ENCODE data around the gene FASTKD2. TPM values are rescaled to one million over a fixed set of nuclear protein-coding genes. Genes with fewer than 3 reads are reported as not detected.

Gene FASTKD2
- total and polyA plus RNA-seq, 4 donors, result 21.0 to 58.8 (median 29.8) TPM

DNA sequence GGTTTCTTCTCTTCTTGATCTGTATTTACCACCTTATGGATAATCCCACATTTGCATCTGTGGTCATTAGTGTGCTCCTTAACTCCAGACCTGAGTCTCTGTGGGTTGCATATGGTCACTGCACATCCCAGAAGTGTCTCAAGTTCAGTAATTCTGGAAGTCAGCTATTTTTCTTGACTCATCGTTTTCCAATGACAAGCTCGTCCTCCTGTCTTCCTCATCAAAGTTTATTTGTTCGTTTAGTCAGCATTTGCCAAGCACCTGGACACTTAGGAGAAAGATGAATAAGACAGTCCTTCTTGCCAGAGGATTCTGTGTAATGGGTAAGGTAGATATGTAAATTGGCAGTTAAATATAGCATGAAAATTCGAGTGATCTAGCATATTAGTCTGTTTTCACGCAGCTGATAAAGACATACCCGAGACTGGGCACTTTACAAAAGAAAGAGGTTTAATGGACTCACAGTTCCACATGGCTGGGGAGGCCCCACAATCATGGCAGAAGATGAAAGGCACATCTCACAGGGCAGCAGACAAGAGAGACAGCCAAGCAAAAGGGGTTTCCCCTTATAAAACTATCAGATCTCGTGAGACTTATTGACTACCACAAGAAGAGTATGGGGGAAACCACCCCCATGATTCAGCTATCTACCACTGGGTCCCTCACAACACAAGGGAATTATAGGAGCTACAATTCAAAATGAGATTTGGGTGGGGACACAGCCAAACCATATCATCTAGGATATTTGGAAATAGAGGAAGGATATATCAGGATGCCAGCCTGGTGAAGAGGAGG lies 19.4 kb downstream of the FASTKD2 start:
- no peak overlapping the region for H3K27ac ChIP-seq (ENCODE audit: low read depth, low read length)
- H3K36me3 ChIP-seq (ENCODE audit: control insufficient read depth, insufficient read depth, low read length), result peaks cover 20% of the 10 kb centered on the region
- H3K27me3 ChIP-seq (ENCODE audit: control insufficient read depth, insufficient read depth, low read length), result no peaks in the 10 kb centered on the region
- peaks cover 4% of the 10 kb centered on the region for H3K9me3 ChIP-seq (ENCODE audit: control insufficient read depth, insufficient read depth, low read length)
- 96% methylated on average over 3 of the region's 7 CpGs for WGBS (ENCODE audit: insufficient coverage)
- no peaks in the 10 kb centered on the region for H3K4me1 ChIP-seq (ENCODE audit: control insufficient read depth, insufficient read depth, low read length)
- no peak overlapping the region for H3K4me3 ChIP-seq (ENCODE audit: low read depth, low read length)
- DNase-seq (ENCODE audit: low read depth in 4 of 6, low spot score in 6 of 6), result no peak

DNA sequence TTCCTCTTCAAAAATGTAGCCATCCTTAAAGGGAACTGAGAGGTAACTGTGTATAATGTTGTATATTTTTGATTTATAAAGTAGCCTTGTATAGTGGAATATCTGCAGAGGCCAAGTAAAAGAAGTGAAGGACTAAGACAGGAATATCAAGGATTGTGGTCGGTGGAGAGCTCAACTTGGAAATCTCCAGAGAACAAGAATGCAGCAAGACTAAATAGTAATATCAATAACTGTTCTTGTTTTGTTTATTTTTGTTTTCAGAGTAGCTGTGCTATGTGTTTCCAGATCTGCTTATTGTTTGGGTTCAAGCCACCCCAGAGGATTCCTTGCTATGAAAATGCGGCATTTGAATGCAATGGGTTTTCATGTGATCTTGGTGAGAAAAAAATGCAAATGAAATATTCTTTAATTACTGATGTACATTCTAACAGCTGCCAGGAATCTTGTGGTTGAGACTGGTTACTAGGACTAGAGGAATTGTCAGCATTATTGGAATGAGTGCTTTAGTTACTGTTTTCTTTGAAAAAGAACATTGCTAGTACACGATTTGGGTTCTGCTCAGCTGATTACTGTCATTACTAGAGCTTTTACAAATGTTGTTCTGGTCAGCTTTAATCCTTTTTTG lies 25.0 kb downstream of the FASTKD2 start:
- Histone ChIP-seq H3K36me3 (ENCODE audit: control insufficient read depth, insufficient read depth, low read length) (peaks cover 9% of the 10 kb centered on the region), H3K4me1 (ENCODE audit: control insufficient read depth, insufficient read depth, low read length) (no peaks in the 10 kb centered on the region), H3K27me3 (ENCODE audit: control insufficient read depth, insufficient read depth, low read length) (no peaks in the 10 kb centered on the region), H3K27ac (ENCODE audit: low read depth, low read length) (no peak overlapping the region), H3K9me3 (ENCODE audit: control insufficient read depth, insufficient read depth, low read length) (no peaks in the 10 kb centered on the region), H3K4me3 (ENCODE audit: low read depth, low read length) (no peak overlapping the region)
- peak in 1 of 6 donors; percentile 15 for DNase-seq (ENCODE audit: low read depth in 4 of 6, low spot score in 6 of 6)
- no CpG with 5 or more reads among the region's 3 CpGs for WGBS (ENCODE audit: insufficient coverage)

DNA sequence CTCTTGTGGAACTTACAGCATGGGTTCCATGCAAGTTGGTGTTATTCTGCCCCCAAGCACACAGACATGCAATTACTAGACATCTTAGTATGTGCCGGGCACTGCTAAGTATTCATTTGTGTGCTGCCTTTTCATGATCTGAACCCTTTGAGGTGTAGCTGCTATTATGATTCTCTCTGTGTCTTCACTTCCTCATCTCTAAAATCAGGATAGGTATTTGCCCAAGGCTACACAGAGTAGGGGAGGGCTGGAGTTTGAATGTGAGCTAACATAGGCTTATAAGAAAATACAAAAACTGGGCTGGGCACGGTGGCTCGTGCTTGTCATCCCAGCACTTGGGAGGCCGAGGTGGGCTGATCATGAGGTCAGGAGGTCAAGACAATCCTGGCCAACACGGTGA lies 27.2 kb downstream of the FASTKD2 start:
- DNase-seq (ENCODE audit: low read depth in 4 of 6, low spot score in 6 of 6), result no peak
- H3K9me3 ChIP-seq (ENCODE audit: control insufficient read depth, insufficient read depth, low read length), result no peaks in the 10 kb centered on the region
- H3K27me3 ChIP-seq (ENCODE audit: control insufficient read depth, insufficient read depth, low read length), result no peaks in the 10 kb centered on the region
- H3K36me3 ChIP-seq (ENCODE audit: control insufficient read depth, insufficient read depth, low read length), result peaks cover 12% of the 10 kb centered on the region
- WGBS (ENCODE audit: insufficient coverage), result 100% methylated on average over 3 of the region's 5 CpGs
- no peak overlapping the region for H3K4me3 ChIP-seq (ENCODE audit: low read depth, low read length)
- H3K27ac ChIP-seq (ENCODE audit: low read depth, low read length), result no peak overlapping the region
- H3K4me1 ChIP-seq (ENCODE audit: control insufficient read depth, insufficient read depth, low read length), result no peaks in the 10 kb centered on the region

DNA sequence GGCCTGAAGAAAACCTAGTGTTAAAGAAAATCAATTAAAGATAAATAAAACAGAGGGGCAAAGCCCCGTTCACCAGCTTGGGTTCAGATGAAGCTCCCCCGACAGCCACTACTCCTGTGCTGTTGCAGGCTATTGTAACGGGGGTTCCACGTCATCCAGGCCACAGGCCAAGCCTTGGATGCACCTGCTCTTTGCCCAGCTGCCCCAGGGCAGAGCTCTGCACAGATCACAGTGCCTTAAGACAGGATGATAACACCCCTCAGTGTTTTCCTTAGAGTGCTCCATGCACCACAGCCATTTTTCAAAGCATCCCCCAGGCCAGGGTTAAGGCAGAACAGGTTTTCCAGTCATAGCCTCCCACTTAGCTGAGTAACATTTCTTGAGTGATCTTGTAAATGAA lies 32.0 kb downstream of the FASTKD2 start:
- peak in 1 of 6 donors; percentile 13 for DNase-seq (ENCODE audit: low read depth in 4 of 6, low spot score in 6 of 6)
- Histone ChIP-seq H3K27me3 (ENCODE audit: control insufficient read depth, insufficient read depth, low read length) (no peaks in the 10 kb centered on the region), H3K27ac (ENCODE audit: low read depth, low read length) (no peak overlapping the region), H3K9me3 (ENCODE audit: control insufficient read depth, insufficient read depth, low read length) (no peaks in the 10 kb centered on the region), H3K4me1 (ENCODE audit: control insufficient read depth, insufficient read depth, low read length) (peaks cover 7% of the 10 kb centered on the region), H3K4me3 (ENCODE audit: low read depth, low read length) (no peak overlapping the region), H3K36me3 (ENCODE audit: control insufficient read depth, insufficient read depth, low read length) (peaks cover 3% of the 10 kb centered on the region)
- WGBS (ENCODE audit: insufficient coverage), result 64% methylated on average over 4 of the region's 4 CpGs

DNA sequence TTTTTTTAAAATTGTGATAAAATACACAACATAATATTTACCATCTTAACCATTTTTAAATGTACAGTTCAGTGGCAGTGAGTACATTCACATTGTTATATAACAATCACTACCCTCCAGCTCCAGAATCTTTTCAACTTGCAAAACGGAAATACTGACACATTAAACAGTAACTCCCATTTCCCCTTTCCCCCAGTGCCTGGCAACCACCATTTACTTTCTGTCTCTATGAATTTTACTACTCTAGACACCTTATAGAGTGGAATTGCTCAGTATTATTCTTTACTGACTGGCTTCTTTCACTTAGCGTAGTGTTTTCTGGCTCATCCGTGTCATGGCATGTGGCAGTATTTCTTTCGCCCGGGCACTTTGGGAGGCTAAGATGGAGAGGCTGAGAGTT lies 32.6 kb downstream of the FASTKD2 start:
- Histone ChIP-seq H3K4me1 (ENCODE audit: control insufficient read depth, insufficient read depth, low read length) (peaks cover 7% of the 10 kb centered on the region), H3K27me3 (ENCODE audit: control insufficient read depth, insufficient read depth, low read length) (no peaks in the 10 kb centered on the region), H3K4me3 (ENCODE audit: low read depth, low read length) (no peak overlapping the region), H3K36me3 (ENCODE audit: control insufficient read depth, insufficient read depth, low read length) (peaks cover 3% of the 10 kb centered on the region), H3K9me3 (ENCODE audit: control insufficient read depth, insufficient read depth, low read length) (no peaks in the 10 kb centered on the region), H3K27ac (ENCODE audit: low read depth, low read length) (no peak overlapping the region)
- no peak for DNase-seq (ENCODE audit: low read depth in 4 of 6, low spot score in 6 of 6)
- WGBS (ENCODE audit: insufficient coverage), result 57% methylated on average over 1 of the region's 5 CpGs

DNA sequence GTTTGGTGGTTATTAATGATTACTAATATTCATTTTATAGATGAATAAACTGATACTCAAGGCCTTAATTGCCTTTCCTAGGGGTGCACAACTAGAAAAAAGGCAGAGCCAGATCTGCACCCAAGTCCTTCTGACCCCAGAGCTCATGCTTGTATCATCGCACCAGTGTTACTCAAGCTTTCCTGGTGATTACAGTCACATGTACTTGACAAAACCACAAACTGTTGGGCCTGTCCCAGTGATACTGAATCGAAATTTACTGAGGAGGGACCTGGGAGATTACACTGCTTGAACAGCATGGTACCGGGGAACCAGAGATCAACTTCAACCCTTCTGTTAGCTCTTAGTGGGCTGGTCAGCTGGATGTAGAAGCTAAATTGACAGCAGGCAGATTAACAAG lies 33.7 kb downstream of the FASTKD2 start:
- Histone ChIP-seq H3K27me3 (ENCODE audit: control insufficient read depth, insufficient read depth, low read length) (no peaks in the 10 kb centered on the region), H3K9me3 (ENCODE audit: control insufficient read depth, insufficient read depth, low read length) (no peaks in the 10 kb centered on the region), H3K36me3 (ENCODE audit: control insufficient read depth, insufficient read depth, low read length) (peaks cover 3% of the 10 kb centered on the region), H3K27ac (ENCODE audit: low read depth, low read length) (no peak overlapping the region), H3K4me1 (ENCODE audit: control insufficient read depth, insufficient read depth, low read length) (peaks cover 7% of the 10 kb centered on the region), H3K4me3 (ENCODE audit: low read depth, low read length) (no peak overlapping the region)
- DNase-seq (ENCODE audit: low read depth in 4 of 6, low spot score in 6 of 6), result no peak
- 93% methylated on average over 3 of the region's 3 CpGs for WGBS (ENCODE audit: insufficient coverage)

DNA sequence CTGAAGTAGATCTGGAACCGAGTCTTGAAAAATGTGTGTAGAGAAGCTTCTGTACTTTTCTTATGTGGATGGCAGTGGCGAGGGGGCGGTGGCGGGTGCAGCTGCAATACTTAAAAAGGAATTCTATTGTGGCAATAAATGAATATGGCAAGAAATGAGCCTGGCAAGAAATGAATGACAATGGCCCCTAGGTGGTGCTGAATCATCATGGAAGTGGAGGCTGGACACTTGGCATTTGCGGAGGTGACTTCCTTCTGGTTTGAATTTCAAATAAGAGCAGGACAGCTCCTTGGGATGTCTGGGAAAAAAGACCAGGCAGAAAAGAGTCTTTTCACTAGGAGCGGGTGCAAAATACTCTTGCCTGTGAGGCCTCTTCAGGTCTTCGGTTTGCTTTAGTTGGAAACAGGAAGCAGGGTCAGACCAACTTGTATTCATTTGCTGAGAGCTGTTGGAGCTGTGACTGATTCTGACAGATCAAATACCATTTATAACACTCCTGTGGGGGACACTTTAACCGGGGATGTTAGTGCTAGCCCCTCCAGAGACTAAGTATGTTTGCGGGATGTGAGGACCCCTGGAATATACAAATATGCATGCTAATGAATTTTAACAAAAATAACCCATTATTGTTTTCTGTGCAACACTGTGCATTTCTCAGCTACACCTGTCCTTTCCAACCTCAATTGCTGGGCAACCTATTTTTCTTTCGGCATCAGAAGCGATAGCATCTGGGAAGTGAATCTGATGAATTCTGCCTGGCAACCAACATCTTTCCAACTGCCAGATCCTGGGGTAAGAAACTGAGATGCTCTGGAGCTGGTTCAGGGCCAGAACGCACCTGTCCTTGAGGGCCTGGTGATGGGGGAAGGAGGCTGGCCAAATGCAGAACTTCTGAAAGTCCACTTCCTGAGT lies 35.4 kb downstream of the FASTKD2 start:
- peak overlapping the region; percentile 65 for H3K27ac ChIP-seq (ENCODE audit: low read depth, low read length)
- peaks cover 3% of the 10 kb centered on the region for H3K36me3 ChIP-seq (ENCODE audit: control insufficient read depth, insufficient read depth, low read length)
- H3K4me3 ChIP-seq (ENCODE audit: low read depth, low read length), result no peak overlapping the region
- H3K9me3 ChIP-seq (ENCODE audit: control insufficient read depth, insufficient read depth, low read length), result no peaks in the 10 kb centered on the region
- H3K4me1 ChIP-seq (ENCODE audit: control insufficient read depth, insufficient read depth, low read length), result peaks cover 7% of the 10 kb centered on the region
- H3K27me3 ChIP-seq (ENCODE audit: control insufficient read depth, insufficient read depth, low read length), result no peaks in the 10 kb centered on the region
- DNase-seq (ENCODE audit: low read depth in 4 of 6, low spot score in 6 of 6), result peak; percentile 68 to 96 (median 82)
- 10% methylated on average over 8 of the region's 12 CpGs for WGBS (ENCODE audit: insufficient coverage)

DNA sequence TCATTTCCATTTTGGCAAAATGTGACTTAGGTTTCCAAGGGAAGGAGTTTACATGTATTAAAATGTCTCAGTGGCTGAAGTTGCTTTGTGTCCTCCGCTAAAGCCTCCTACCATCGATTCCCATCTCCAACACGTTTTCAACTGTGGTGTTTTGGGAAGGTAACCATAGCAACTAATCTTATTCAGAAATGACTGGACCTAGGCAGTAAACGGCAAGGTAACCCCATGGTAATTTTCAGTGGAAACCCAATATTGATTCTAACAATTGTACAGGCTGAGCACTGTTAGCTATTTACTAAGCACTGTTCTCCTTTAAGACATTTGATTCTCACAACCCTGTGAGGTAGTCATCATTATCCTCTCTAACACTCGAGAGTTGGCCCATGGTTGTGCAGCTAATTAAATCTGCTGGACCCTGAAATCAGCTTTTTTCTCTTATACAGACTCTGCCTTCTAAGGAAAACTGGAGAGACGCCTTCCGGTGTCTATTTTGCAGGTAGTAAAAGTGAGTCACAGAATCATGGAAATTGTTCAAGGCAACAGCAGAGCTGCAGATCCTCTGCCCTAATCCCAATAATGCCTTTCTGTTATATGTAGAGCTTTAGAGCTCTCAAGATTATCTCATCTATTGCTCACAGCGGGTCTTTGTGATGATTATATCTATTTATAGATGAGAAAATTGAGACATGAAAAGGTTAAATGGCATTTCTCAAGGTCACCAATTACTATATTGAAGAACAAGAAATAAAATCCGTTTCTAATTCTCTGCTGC lies 36.2 kb downstream of the FASTKD2 start:
- peak in 3 of 6 donors; percentile 11 to 60 (median 47) for DNase-seq (ENCODE audit: low read depth in 4 of 6, low spot score in 6 of 6)
- Histone ChIP-seq H3K27me3 (ENCODE audit: control insufficient read depth, insufficient read depth, low read length) (no peaks in the 10 kb centered on the region), H3K9me3 (ENCODE audit: control insufficient read depth, insufficient read depth, low read length) (no peaks in the 10 kb centered on the region), H3K27ac (ENCODE audit: low read depth, low read length) (peak overlapping the region; percentile 65), H3K36me3 (ENCODE audit: control insufficient read depth, insufficient read depth, low read length) (no peaks in the 10 kb centered on the region), H3K4me3 (ENCODE audit: low read depth, low read length) (no peak overlapping the region), H3K4me1 (ENCODE audit: control insufficient read depth, insufficient read depth, low read length) (peaks cover 7% of the 10 kb centered on the region)
- WGBS (ENCODE audit: insufficient coverage), result 23% methylated on average over 3 of the region's 9 CpGs
